Activated CD4-positive, alpha-beta memory T cell treated with anti-CD3 and anti-CD28 coated beads, Interleukin-2, amount 10 ng/mL, durations not matched to agents 7 days and 5 days (primary cell): ENCODE results near the gene PDE4D. TPM values are rescaled to one million over a fixed set of nuclear protein-coding genes. Genes with fewer than 3 reads are reported as not detected.

ENCODE experiments used
- CTCF ChIA-PET: fragments of 350-600 bp; sonication (Branson Sonifier 250); formaldehyde crosslinking; loops from one replicate; lab custom pipeline; 2021; ENCODE audit warnings: antibody characterized with exemption, inconsistent platforms; lab: Charles Lee
- POLR2A ChIA-PET: fragments of 350-600 bp; sonication (Branson Sonifier 250); formaldehyde crosslinking; loops from one replicate; lab custom pipeline; 2021; ENCODE audit warnings: antibody characterized with exemption; lab: Charles Lee
- DNase-seq: peaks from one replicate; pipeline ENCODE4 v3.0.0-alpha.2; 2020
- H3K27ac Mint-ChIP-seq: one replicate; pipeline ENCODE4 v1.8.0; 2021; ENCODE audit warnings: mild to moderate bottlenecking, mixed read lengths
- H3K27me3 Mint-ChIP-seq: one replicate; pipeline ENCODE4 v1.8.0; 2021; ENCODE audit warnings: mixed read lengths
- H3K36me3 Mint-ChIP-seq: one replicate; pipeline ENCODE4 v1.8.0; 2021; ENCODE audit warnings: low read depth, mixed read lengths
- H3K4me1 Mint-ChIP-seq: one replicate; pipeline ENCODE4 v1.8.0; 2021; ENCODE audit warnings: mixed read lengths
- H3K4me3 Mint-ChIP-seq: one replicate; pipeline ENCODE4 v1.8.0; 2021; ENCODE audit warnings: mild to moderate bottlenecking, mixed read lengths
- H3K9me3 Mint-ChIP-seq: one replicate; pipeline ENCODE4 v1.8.0; 2021; ENCODE audit warnings: mixed read lengths
- total RNA-seq, 2 experiments: library from RNA; stranded (reverse); gene quantifications; one replicate each; pipeline ENCODE4 v1.2.3, GENCODE V29; 2021

PDE4D gene
- total RNA-seq, 2 experiments from 2014 or later: 123 to 126 TPM

DNA sequence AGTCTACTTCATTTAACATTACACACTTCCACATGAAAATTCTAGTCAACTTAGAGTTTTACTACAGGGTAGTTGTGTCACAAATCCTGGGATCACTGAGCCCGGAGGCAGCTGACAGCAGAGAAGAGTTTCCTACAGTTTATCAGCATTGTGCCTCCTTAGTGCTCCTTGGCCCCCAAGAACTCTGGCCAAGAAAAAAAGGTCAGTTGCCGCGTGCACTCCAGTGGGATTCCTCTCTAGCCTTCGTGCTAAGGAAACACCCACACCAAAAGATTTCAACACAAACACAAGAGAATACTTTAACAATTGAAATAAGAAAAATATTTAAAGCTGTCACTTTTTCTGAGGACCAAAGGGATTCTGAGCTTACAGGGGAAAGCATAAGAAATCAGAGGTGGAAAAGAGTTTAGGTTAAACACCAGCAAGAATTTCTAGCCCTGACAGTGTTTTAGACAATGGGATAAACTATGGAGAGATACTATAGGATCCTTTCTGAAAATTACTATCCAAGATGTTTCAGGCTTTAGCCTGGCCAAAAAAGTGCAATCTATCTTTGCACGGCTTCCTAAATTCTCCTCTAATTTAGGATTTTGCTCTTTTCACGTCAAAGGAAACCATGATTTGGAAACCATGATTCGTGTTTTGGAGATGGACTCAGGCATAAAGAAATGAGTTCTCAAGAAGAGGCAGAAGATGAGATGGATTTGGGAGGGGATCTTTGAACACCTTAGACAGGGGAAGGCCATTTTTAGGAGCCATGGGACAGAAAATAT, 703.9 kb downstream of the PDE4D start:
- Mint-ChIP-seq H3K36me3 (no peaks in the 10 kb centered on the region), H3K9me3 (no peaks in the 10 kb centered on the region), H3K4me3 (no peak overlapping the region), H3K27ac (no peak overlapping the region), H3K27me3 (peaks cover 40% of the 10 kb centered on the region), H3K4me1 (peaks cover 8% of the 10 kb centered on the region)
- DNase-seq: no peak
- ChIA-PET CTCF (interaction anchor here (0.6 to 5.2 kb wide), 15 partner anchors 8 to 303 kb away, joined by 3 to 53 read pairs (median 6); no protein-coding TSS in a partner anchor), POLR2A (no interaction called here)

GRCh38 chr5:59188419-59189225, 704.9 kb downstream of the PDE4D start:
- DNase-seq: peak; percentile 66
- H3K36me3 Mint-ChIP-seq: no peaks in the 10 kb centered on the region
- ChIA-PET CTCF (interaction anchor here (0.6 to 5.2 kb wide), 42 partner anchors 8 to 612 kb away, joined by 3 to 53 read pairs (median 5); no protein-coding TSS in a partner anchor), POLR2A (interaction anchor here (1.3 kb wide), 1 partner anchor 192 kb away, joined by 3 read pairs; no protein-coding TSS in a partner anchor)
- H3K27me3 Mint-ChIP-seq: peaks cover 45% of the 10 kb centered on the region
- peak overlapping the region; percentile 9 for H3K4me3 Mint-ChIP-seq
- no peak overlapping the region for H3K27ac Mint-ChIP-seq
- H3K4me1 Mint-ChIP-seq: peaks cover 8% of the 10 kb centered on the region
- no peaks in the 10 kb centered on the region for H3K9me3 Mint-ChIP-seq

- H3K36me3 Mint-ChIP-seq: no peaks in the 10 kb centered on the region
- DNase-seq: no peak
- ChIA-PET POLR2A (interaction anchor here (1.3 kb wide), 1 partner anchor 193 kb away, joined by 3 read pairs; no protein-coding TSS in a partner anchor), CTCF (interaction anchor here (0.6 to 5.2 kb wide), 36 partner anchors 8 to 612 kb away, joined by 3 to 53 read pairs (median 5); no protein-coding TSS in a partner anchor)
- no peak overlapping the region for H3K4me3 Mint-ChIP-seq
- H3K27ac Mint-ChIP-seq: no peak overlapping the region
- no peaks in the 10 kb centered on the region for H3K9me3 Mint-ChIP-seq
- peaks cover 8% of the 10 kb centered on the region for H3K4me1 Mint-ChIP-seq
- peaks cover 48% of the 10 kb centered on the region for H3K27me3 Mint-ChIP-seq
Measured at GRCh38 chr5:59187857-59188256, 705.7 kb downstream of the PDE4D start.

DNA sequence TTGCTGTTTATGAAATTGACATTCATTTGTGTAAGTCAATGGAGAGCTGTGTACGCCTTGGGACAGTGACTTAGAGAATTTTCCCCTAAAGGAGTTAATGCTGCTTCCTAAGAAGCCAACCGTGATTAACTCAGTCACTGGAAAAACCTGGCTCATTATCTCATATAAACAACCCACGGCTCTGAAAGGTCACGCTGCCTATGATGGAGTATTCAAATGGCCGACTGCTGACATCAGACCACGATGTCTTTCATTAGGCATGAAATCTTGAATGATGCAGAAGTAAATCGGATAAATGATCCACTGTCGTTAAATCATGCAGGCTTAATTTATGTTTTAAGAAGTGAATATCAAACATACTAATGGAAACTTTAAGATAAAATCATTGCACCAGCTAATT, 706.9 kb downstream of the PDE4D start:
- ChIA-PET CTCF (interaction anchor here (2.9 to 6.4 kb wide), 6 partner anchors 13 to 300 kb away, joined by 8 to 53 read pairs (median 22); no protein-coding TSS in a partner anchor), POLR2A (no interaction called here)
- Mint-ChIP-seq H3K4me1 (peaks cover 8% of the 10 kb centered on the region), H3K36me3 (no peaks in the 10 kb centered on the region), H3K27ac (no peak overlapping the region), H3K9me3 (no peaks in the 10 kb centered on the region), H3K4me3 (no peak overlapping the region), H3K27me3 (peaks cover 48% of the 10 kb centered on the region)
- no peak for DNase-seq

DNA sequence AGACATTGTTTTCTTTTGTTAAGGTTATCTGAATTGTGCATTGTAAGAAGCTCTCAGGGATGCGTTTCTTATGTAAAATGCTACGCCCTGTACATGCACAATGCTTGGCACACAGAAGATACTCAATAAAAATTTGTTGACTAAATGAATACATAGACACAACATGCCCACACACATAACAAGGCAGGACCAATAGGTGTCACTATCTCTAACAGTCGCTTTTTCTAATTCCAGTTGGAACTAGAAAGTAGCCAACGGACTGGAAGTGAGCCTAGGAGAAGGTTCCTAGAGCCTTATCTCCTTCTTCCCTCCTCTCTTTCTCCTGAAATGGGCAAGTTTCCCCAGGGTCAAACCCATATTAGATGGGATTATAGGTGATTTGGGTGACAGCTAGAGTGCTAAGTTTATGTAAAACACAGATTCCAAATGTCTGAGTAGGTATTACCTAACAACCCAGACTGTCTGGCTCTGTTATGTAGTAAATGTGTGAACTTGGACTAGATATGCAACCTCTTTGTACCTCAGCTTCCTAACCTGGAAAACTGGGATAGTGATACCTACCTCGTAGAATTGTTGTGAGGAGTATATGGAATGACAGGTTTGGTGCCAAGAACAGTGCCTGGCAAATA, 707.7 kb downstream of the PDE4D start:
- Mint-ChIP-seq H3K36me3 (no peaks in the 10 kb centered on the region), H3K27ac (no peak overlapping the region), H3K4me1 (peaks cover 8% of the 10 kb centered on the region), H3K27me3 (peaks cover 48% of the 10 kb centered on the region), H3K4me3 (no peak overlapping the region), H3K9me3 (no peaks in the 10 kb centered on the region)
- DNase-seq: no peak
- ChIA-PET POLR2A (no interaction called here), CTCF (interaction anchor here (1.1 to 6.4 kb wide), 5 partner anchors 12 to 299 kb away, joined by 5 to 53 read pairs (median 21); no protein-coding TSS in a partner anchor)

GRCh38 chr5:59184769-59185168, 708.8 kb downstream of the PDE4D start:
- Mint-ChIP-seq H3K27ac (no peak overlapping the region), H3K4me1 (peaks cover 8% of the 10 kb centered on the region), H3K9me3 (no peaks in the 10 kb centered on the region), H3K4me3 (no peak overlapping the region), H3K27me3 (peaks cover 46% of the 10 kb centered on the region), H3K36me3 (no peaks in the 10 kb centered on the region)
- CTCF ChIA-PET: interaction anchor here (1.3 to 6.4 kb wide), 3 partner anchors 8 to 298 kb away, joined by 4 to 53 read pairs (median 24); no protein-coding TSS in a partner anchor
- DNase-seq: no peak
- POLR2A ChIA-PET: no interaction called here

GRCh38 chr5:59182760-59183159, 710.8 kb downstream of the PDE4D start:
- Mint-ChIP-seq H3K36me3 (no peaks in the 10 kb centered on the region), H3K4me3 (no peak overlapping the region), H3K9me3 (no peaks in the 10 kb centered on the region), H3K4me1 (peaks cover 12% of the 10 kb centered on the region), H3K27me3 (peaks cover 36% of the 10 kb centered on the region), H3K27ac (no peak overlapping the region)
- CTCF ChIA-PET: interaction anchor here (0.5 to 6.4 kb wide), 2 partner anchors 152 to 296 kb away, joined by 3 to 24 read pairs; no protein-coding TSS in a partner anchor
- POLR2A ChIA-PET: no interaction called here
- DNase-seq: no peak

DNA sequence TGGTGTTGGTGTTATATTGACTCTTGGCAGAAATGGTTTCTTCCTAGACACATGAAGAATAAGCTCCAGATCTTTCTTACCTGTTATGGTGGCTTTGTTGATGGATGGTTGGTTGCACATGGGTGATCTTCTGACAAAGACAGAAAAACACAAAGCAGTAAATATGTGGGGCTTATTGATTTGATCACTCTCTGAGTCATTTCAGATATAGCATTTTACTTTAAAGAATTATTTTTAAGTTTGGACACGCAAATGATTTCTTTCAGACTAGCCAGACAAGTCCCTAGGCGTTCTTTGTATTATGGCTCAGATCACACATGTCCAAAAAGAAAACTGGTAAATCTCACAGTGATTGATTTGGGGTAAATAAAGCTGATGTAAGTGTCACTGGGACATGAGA, 713.0 kb downstream of the PDE4D start:
- no peaks in the 10 kb centered on the region for H3K9me3 Mint-ChIP-seq
- H3K4me1 Mint-ChIP-seq: peaks cover 22% of the 10 kb centered on the region
- no peak overlapping the region for H3K4me3 Mint-ChIP-seq
- ChIA-PET CTCF (interaction anchor here (1.2 to 6.4 kb wide), 4 partner anchors 8 to 294 kb away, joined by 3 to 24 read pairs (median 7); no protein-coding TSS in a partner anchor), POLR2A (no interaction called here)
- H3K27ac Mint-ChIP-seq: no peak overlapping the region
- H3K36me3 Mint-ChIP-seq: no peaks in the 10 kb centered on the region
- no peak for DNase-seq
- H3K27me3 Mint-ChIP-seq: peaks cover 19% of the 10 kb centered on the region

GRCh38 chr5:59179704-59180103, 713.8 kb downstream of the PDE4D start:
- no peak overlapping the region for H3K27ac Mint-ChIP-seq
- peaks cover 22% of the 10 kb centered on the region for H3K4me1 Mint-ChIP-seq
- ChIA-PET CTCF (interaction anchor here (0.9 to 2.5 kb wide), 4 partner anchors 9 to 288 kb away, joined by 3 to 9 read pairs (median 6); no protein-coding TSS in a partner anchor), POLR2A (no interaction called here)
- no peaks in the 10 kb centered on the region for H3K36me3 Mint-ChIP-seq
- peaks cover 13% of the 10 kb centered on the region for H3K27me3 Mint-ChIP-seq
- H3K4me3 Mint-ChIP-seq: no peak overlapping the region
- H3K9me3 Mint-ChIP-seq: no peaks in the 10 kb centered on the region
- DNase-seq: no peak

GRCh38 chr5:59178482-59178881, 715.0 kb downstream of the PDE4D start:
- no peak overlapping the region for H3K27ac Mint-ChIP-seq
- POLR2A ChIA-PET: interaction anchor here (1.5 kb wide), 1 partner anchor 51 kb away, joined by 6 read pairs; no protein-coding TSS in a partner anchor

GRCh38 chr5:59178071-59178470, 715.5 kb downstream of the PDE4D start:
- Mint-ChIP-seq H3K27ac (peak overlapping the region; percentile 56), H3K4me3 (no peak overlapping the region), H3K36me3 (no peaks in the 10 kb centered on the region), H3K9me3 (no peaks in the 10 kb centered on the region), H3K27me3 (peaks cover 6% of the 10 kb centered on the region), H3K4me1 (peaks cover 33% of the 10 kb centered on the region)
- ChIA-PET CTCF (interaction anchor here (0.9 to 1.1 kb wide), 4 partner anchors 10 to 291 kb away, joined by 3 to 5 read pairs (median 4); no protein-coding TSS in a partner anchor), POLR2A (interaction anchor here (1.5 kb wide), 1 partner anchor 51 kb away, joined by 6 read pairs; no protein-coding TSS in a partner anchor)
- no peak for DNase-seq

More at GRCh38 chr5:59178482-59178881, 715.0 kb downstream of the PDE4D start:
- CTCF ChIA-PET: interaction anchor here (0.9 to 1.1 kb wide), 4 partner anchors 9 to 292 kb away, joined by 3 to 5 read pairs (median 4); no protein-coding TSS in a partner anchor
- Mint-ChIP-seq H3K9me3 (no peaks in the 10 kb centered on the region), H3K27me3 (peaks cover 6% of the 10 kb centered on the region), H3K4me3 (no peak overlapping the region), H3K4me1 (peaks cover 32% of the 10 kb centered on the region), H3K36me3 (no peaks in the 10 kb centered on the region)
- DNase-seq: no peak

DNA sequence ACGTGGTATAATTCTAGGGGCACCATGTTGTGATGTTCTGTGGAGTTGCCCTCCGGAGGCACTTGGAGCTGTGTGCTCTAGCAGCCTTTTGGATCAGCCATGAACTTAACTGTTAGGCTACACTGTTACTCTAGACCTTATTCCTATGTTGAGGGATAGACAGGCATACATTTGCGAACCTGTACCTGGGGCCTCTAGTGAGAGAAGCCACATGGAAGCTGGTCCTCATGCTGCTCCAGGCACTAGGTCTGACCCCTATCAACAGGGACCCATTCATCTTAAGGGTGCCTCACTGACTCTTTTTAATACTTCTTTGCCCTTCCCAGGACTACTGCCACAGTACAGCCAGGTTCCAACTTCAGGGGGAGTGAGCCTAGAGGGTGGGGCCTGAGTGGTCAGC, 715.9 kb downstream of the PDE4D start:
- no peak overlapping the region for H3K4me3 Mint-ChIP-seq
- H3K4me1 Mint-ChIP-seq: peaks cover 35% of the 10 kb centered on the region
- peak overlapping the region; percentile 56 for H3K27ac Mint-ChIP-seq

More for the DNA sequence above, 715.9 kb downstream of the PDE4D start:
- peaks cover 3% of the 10 kb centered on the region for H3K27me3 Mint-ChIP-seq
- H3K9me3 Mint-ChIP-seq: no peaks in the 10 kb centered on the region
- no peaks in the 10 kb centered on the region for H3K36me3 Mint-ChIP-seq
- no peak for DNase-seq
- ChIA-PET POLR2A (interaction anchor here (1.5 kb wide), 1 partner anchor 50 kb away, joined by 6 read pairs; no protein-coding TSS in a partner anchor), CTCF (interaction anchor here (0.9 to 1.1 kb wide), 3 partner anchors 10 to 168 kb away, joined by 3 to 5 read pairs (median 5); no protein-coding TSS in a partner anchor)
